SK-N-SH (cell line): ENCODE results near the gene KSR2.

Experiments
- CTCF ChIP-seq: fragments of 200-600 bp; sonication (generic); IDR thresholded peaks from 2 replicates; pipeline ENCODE4 v1.6.1; 2017; ENCODE audit warnings: antibody characterized with exemption, mild to moderate bottlenecking, moderate library complexity
- NFIC ChIP-seq: IDR thresholded peaks from 2 replicates; pipeline ENCODE4 v1.4.0; 2012; ENCODE audit warnings: borderline replicate concordance

GRCh38 chr12:117714203-117714602, 254.6 kb downstream of the KSR2 start:
- no peak for TF ChIP-seq NFIC
- no peak for TF ChIP-seq CTCF
